Limb (tissue), 2 donors: Measurements from ENCODE around the gene LYAR.
A peak's percentile ranks its signal among the peaks of the same experiment; 100 is the strongest.
"Not testable (repeated sequence)": the region's sequence is repeated elsewhere in the genome, so short reads cannot be mapped to it uniquely, and the experiment has no call there.

ENCODE experiments used
- DNase-seq, 2 donors: peaks; one replicate each; pipeline ENCODE4 v3.0.0-alpha.2; 2016; ENCODE audit errors: extremely low spot score in 2 of 2

Gene LYAR

GRCh38 chr4:4260185-4260751 lies 29.7 kb downstream of the LYAR start:
- DNase-seq = no peak

- no peak for DNase-seq
Measured at GRCh38 chr4:4259484-4260100, 30.4 kb downstream of the LYAR start.

GRCh38 chr4:4257705-4258104 lies 32.2 kb downstream of the LYAR start:
- not testable (repeated sequence) for DNase-seq

- no peak for DNase-seq
Measured at GRCh38 chr4:4256799-4257198, 33.2 kb downstream of the LYAR start.

- DNase-seq = no peak
Measured at GRCh38 chr4:4254666-4255065, 35.3 kb downstream of the LYAR start.

GRCh38 chr4:4254199-4254598 lies 35.8 kb downstream of the LYAR start:
- no peak for DNase-seq

GRCh38 chr4:4249866-4250265 lies 40.1 kb downstream of the LYAR start:
- DNase-seq = no peak

- not testable (repeated sequence) for DNase-seq
Measured at GRCh38 chr4:4249342-4249741, 40.6 kb downstream of the LYAR start.

- no peak for DNase-seq
Measured at GRCh38 chr4:4248885-4249203, 41.1 kb downstream of the LYAR start.

GRCh38 chr4:4248029-4248884 lies 41.7 kb downstream of the LYAR start, which contains the start of gene TMEM128:
TMEM128 (minus strand) TSS chr4:4248223; CDS start chr4:4248202, 21 bp downstream.
- DNase-seq = peak; percentile 94 to 95

- DNase-seq = no peak
Measured at GRCh38 chr4:4247696-4248028, 42.3 kb downstream of the LYAR start.

- DNase-seq = no peak
Measured at GRCh38 chr4:4245172-4245571, 44.8 kb downstream of the LYAR start.

- not testable (repeated sequence) for DNase-seq
Measured at GRCh38 chr4:4239551-4239950, 50.4 kb downstream of the LYAR start.

- no peak for DNase-seq
Measured at GRCh38 chr4:4233610-4234009, 56.3 kb downstream of the LYAR start.

- no peak for DNase-seq
Measured at GRCh38 chr4:4228356-4228668, 61.6 kb downstream of the LYAR start.

- no peak for DNase-seq
Measured at GRCh38 chr4:4227510-4228355, 62.2 kb downstream of the LYAR start.

GRCh38 chr4:4226606-4227438 lies 63.1 kb downstream of the LYAR start, which contains the start of gene OTOP1:
OTOP1 (minus strand) TSS chr4:4226929; CDS start chr4:4226864, 65 bp downstream.
- DNase-seq = no peak

- no peak for DNase-seq
Measured at GRCh38 chr4:4225915-4226605, 63.9 kb downstream of the LYAR start.
